CD4-positive, alpha-beta memory T cell (primary cell): ENCODE measurements around the gene MCC. TPM values are rescaled to one million over a fixed set of nuclear protein-coding genes. Genes with fewer than 3 reads are reported as not detected.

ENCODE experiments used
- CTCF ChIA-PET: fragments of 350-600 bp; sonication (Branson Sonifier 250); formaldehyde crosslinking; loops from one replicate; lab custom pipeline; 2021; ENCODE audit warnings: inconsistent platforms; ENCODE audit not compliant: partially characterized antibody; lab: Charles Lee
- POLR2A ChIA-PET: fragments of 350-600 bp; sonication (Branson Sonifier 250); formaldehyde crosslinking; loops from one replicate; lab custom pipeline; 2021; ENCODE audit not compliant: partially characterized antibody; lab: Charles Lee
- DNase-seq, 5 donors: peaks; one replicate each; pipeline versions ENCODE4 v3.0.0 to v3.0.0-alpha.2; 2020 to 2022; ENCODE audit warnings: mixed read lengths in 1 of 5
- H3K27ac ChIP-seq: one replicate; pipeline ENCODE4 v1.7.0; 2013; ENCODE audit warnings: low read depth, low read length
- H3K27me3 ChIP-seq: 2 replicates; pipeline ENCODE4 v1.7.0; 2013; ENCODE audit warnings: mild to moderate bottlenecking, low read length, moderate library complexity; ENCODE audit not compliant: insufficient read depth
- H3K36me3 ChIP-seq: 2 replicates; pipeline ENCODE4 v1.7.0; 2013; ENCODE audit warnings: mild to moderate bottlenecking, low read length, moderate library complexity; ENCODE audit not compliant: insufficient read depth
- H3K4me1 ChIP-seq: 2 replicates; pipeline ENCODE4 v1.7.0; 2013; ENCODE audit warnings: mild to moderate bottlenecking, low read length, moderate library complexity; ENCODE audit not compliant: insufficient read depth
- H3K4me3 ChIP-seq, 2 donors: one replicate each; pipeline ENCODE4 v1.7.0; 2013; ENCODE audit warnings: low read length in 2 of 2, mild to moderate bottlenecking in 1 of 2
- H3K9me3 ChIP-seq, 2 donors: one replicate each; pipeline ENCODE4 v1.7.0; 2013; ENCODE audit warnings: low read length in 2 of 2, control low read depth in 1 of 2; ENCODE audit not compliant: control insufficient read depth in 1 of 2
- H3K27ac Mint-ChIP-seq, 7 donors: one replicate each; pipeline ENCODE4 v1.8.0; 2020 to 2021; ENCODE audit warnings: mixed read lengths in 7 of 7, mild to moderate bottlenecking in 6 of 7, inconsistent platforms in 3 of 7, moderate library complexity in 3 of 7
- H3K27me3 Mint-ChIP-seq, 2 donors: one replicate each; pipeline ENCODE4 v1.8.0; 2020 to 2021; ENCODE audit warnings: mixed read lengths in 2 of 2
- H3K36me3 Mint-ChIP-seq, 2 donors: one replicate each; pipeline ENCODE4 v1.8.0; 2020 to 2021; ENCODE audit warnings: mixed read lengths in 2 of 2, inconsistent platforms in 1 of 2, mild to moderate bottlenecking in 1 of 2
- H3K4me1 Mint-ChIP-seq, 4 donors: one replicate each; pipeline ENCODE4 v1.8.0; 2020 to 2021; ENCODE audit warnings: mixed read lengths in 4 of 4, mild to moderate bottlenecking in 1 of 4
- H3K4me3 Mint-ChIP-seq, 8 donors: one replicate each; pipeline ENCODE4 v1.8.0; 2020 to 2021; ENCODE audit warnings: mixed read lengths in 8 of 8, mild to moderate bottlenecking in 7 of 8, moderate library complexity in 6 of 8, inconsistent platforms in 3 of 8
- H3K9me3 Mint-ChIP-seq, 8 donors: one replicate each; pipeline ENCODE4 v1.8.0; 2020 to 2021; ENCODE audit warnings: mixed read lengths in 8 of 8, mild to moderate bottlenecking in 5 of 8, inconsistent platforms in 3 of 8, moderate library complexity in 1 of 8
- intact Hi-C: fragments of 100-400 bp; cut with micrococcal nuclease; formaldehyde crosslinking; loops from one replicate; pipeline ENCODE4 v1.15.1; 2023
- polyA plus RNA-seq, 2 donors: library from polyadenylated mRNA; unstranded; fragments of 300-500 nt; fragmentation: Illumina TruSeq; gene quantifications; one replicate each; pipeline ENCODE4 v1.2.3, GENCODE V29; 2021
- total RNA-seq, 2 experiments: library from RNA; stranded (reverse); gene quantifications; one replicate each; pipeline ENCODE4 v1.2.3, GENCODE V29; 2021

The MCC gene
- total and polyA plus RNA-seq, 4 experiments from 2014 or later: 0.92 to 12.1 (median 7.7) TPM

DNA sequence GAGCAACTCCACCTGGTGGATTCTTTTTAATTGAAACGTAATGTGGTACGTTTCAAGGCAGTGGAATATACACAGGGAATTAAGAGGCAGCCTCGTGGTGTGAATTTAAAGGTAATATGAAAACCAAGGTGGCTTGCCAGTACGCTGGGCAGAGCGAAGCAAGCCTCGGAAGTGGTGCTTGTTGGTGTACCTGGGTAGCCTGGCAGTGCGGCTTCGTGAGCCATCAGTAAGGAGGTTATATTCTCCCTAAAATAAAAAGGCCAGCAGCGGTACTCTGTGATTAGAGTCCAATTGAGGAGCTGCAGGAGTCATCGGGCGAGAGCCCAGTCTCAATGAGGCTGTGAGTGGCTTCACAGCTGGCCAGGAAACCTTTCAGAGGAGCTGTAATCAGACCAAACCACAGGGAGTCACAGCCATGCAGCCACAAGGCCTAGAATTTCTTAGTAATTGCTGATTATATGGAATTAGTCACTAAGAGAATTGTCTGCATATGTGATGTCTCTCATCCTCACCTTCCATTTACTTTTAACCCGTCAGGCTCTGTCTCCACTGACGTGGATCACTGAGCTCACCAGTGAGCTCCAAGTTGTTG lies 454.0 kb downstream of the MCC start:
- H3K4me1 ChIP-seq: no peaks in the 10 kb centered on the region
- Mint-ChIP-seq H3K9me3 (peaks cover 0 to 2% (median 0%) of the 10 kb centered on the region in 8 donors), H3K36me3 (peaks cover 8 to 16% of the 10 kb centered on the region in 2 donors), H3K4me3 (no peak overlapping the region), H3K27ac (peak overlapping the region in 2 of 7 donors; percentile 60 to 67), H3K27me3 (no peaks in the 10 kb centered on the region), H3K4me1 (peaks cover 8 to 26% (median 19%) of the 10 kb centered on the region in 4 donors)
- POLR2A ChIA-PET: interaction anchor here (1.0 to 3.0 kb wide), 2 partner anchors 8 to 11 kb away, joined by 3 to 18 read pairs; no protein-coding TSS in a partner anchor
- no peak overlapping the region for H3K27ac ChIP-seq
- H3K27me3 ChIP-seq: no peaks in the 10 kb centered on the region
- DNase-seq: no peak
- CTCF ChIA-PET: interaction anchor here (0.9 to 1.1 kb wide), 2 partner anchors 12 to 38 kb away, joined by 3 to 4 read pairs; no protein-coding TSS in a partner anchor
- H3K36me3 ChIP-seq: no peaks in the 10 kb centered on the region
- H3K4me3 ChIP-seq: no peak overlapping the region
- no peaks in the 10 kb centered on the region for H3K9me3 ChIP-seq
- intact Hi-C loops: loop anchor here (5.0 kb wide), 1 partner anchor 37 kb away; no protein-coding TSS in a partner anchor

- DNase-seq: no peak
- Histone ChIP-seq H3K4me1 (no peaks in the 10 kb centered on the region), H3K4me3 (no peak overlapping the region), H3K9me3 (no peaks in the 10 kb centered on the region), H3K27ac (no peak overlapping the region), H3K27me3 (no peaks in the 10 kb centered on the region), H3K36me3 (peaks cover 9% of the 10 kb centered on the region)
- ChIA-PET POLR2A (interaction anchor here (1.1 kb wide), 1 partner anchor 36 kb away, joined by 3 read pairs; no protein-coding TSS in a partner anchor), CTCF (interaction anchor here (1.7 kb wide), 1 partner anchor 36 kb away, joined by 7 read pairs; no protein-coding TSS in a partner anchor)
- no peak overlapping the region for H3K4me3 Mint-ChIP-seq
- H3K27ac Mint-ChIP-seq: peak overlapping the region in 4 of 7 donors; percentile 32 to 85 (median 50)
- no peaks in the 10 kb centered on the region for H3K27me3 Mint-ChIP-seq
- intact Hi-C loops: loop anchor here (5.0 kb wide), 1 partner anchor 34 kb away; no protein-coding TSS in a partner anchor
- peaks cover 0 to 2% (median 0%) of the 10 kb centered on the region in 8 donors for H3K9me3 Mint-ChIP-seq
- H3K36me3 Mint-ChIP-seq: peaks cover 31 to 32% of the 10 kb centered on the region in 2 donors
- peaks cover 11 to 27% (median 21%) of the 10 kb centered on the region in 4 donors for H3K4me1 Mint-ChIP-seq
These were observed 456.7 kb downstream of the MCC start for GRCh38 chr5:113031557-113031956.

GRCh38 chr5:113031104-113031503 lies 457.1 kb downstream of the MCC start:
- Histone ChIP-seq H3K4me3 (no peak overlapping the region), H3K4me1 (no peaks in the 10 kb centered on the region), H3K9me3 (no peaks in the 10 kb centered on the region), H3K27ac (no peak overlapping the region), H3K36me3 (peaks cover 11% of the 10 kb centered on the region), H3K27me3 (no peaks in the 10 kb centered on the region)
- POLR2A ChIA-PET: interaction anchor here (0.6 to 1.1 kb wide), 2 partner anchors 25 to 35 kb away, joined by 3 read pairs; no protein-coding TSS in a partner anchor
- H3K36me3 Mint-ChIP-seq: peaks cover 36% of the 10 kb centered on the region in 2 donors
- CTCF ChIA-PET: interaction anchor here (1.7 kb wide), 1 partner anchor 35 kb away, joined by 7 read pairs; no protein-coding TSS in a partner anchor
- peaks cover 11 to 30% (median 21%) of the 10 kb centered on the region in 4 donors for H3K4me1 Mint-ChIP-seq
- peaks cover 0 to 2% (median 0%) of the 10 kb centered on the region in 8 donors for H3K9me3 Mint-ChIP-seq
- no peak overlapping the region for H3K4me3 Mint-ChIP-seq
- H3K27me3 Mint-ChIP-seq: no peaks in the 10 kb centered on the region
- intact Hi-C loops: loop anchor here (5.0 kb wide), 1 partner anchor 34 kb away; no protein-coding TSS in a partner anchor
- no peak for DNase-seq
- H3K27ac Mint-ChIP-seq: peak overlapping the region in 3 of 7 donors; percentile 46 to 85 (median 68)

DNA sequence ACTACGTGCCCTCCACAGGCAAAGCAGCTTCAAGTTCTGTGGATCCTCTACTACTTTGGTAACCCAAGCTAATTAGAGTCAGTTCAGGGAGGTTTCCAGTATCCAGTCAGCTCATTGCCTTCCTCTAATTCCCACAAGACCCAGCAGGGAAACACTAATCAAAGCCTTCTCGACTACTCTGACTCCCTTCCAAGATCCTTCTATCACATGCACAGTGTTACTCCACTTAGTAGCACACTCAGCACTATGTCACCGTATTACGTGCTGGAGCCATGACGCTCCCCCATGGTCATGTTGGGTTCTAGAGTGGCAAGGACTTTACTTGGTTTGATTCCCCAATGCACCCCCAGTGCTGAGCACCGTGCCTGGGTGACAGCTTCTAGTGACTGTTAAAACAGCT lies 458.6 kb downstream of the MCC start:
- H3K4me3 ChIP-seq: no peak overlapping the region
- peaks cover 11% of the 10 kb centered on the region for H3K36me3 ChIP-seq
- DNase-seq: no peak
- no peaks in the 10 kb centered on the region for H3K9me3 ChIP-seq
- H3K27ac ChIP-seq: no peak overlapping the region
- Mint-ChIP-seq H3K27me3 (no peaks in the 10 kb centered on the region), H3K4me3 (no peak overlapping the region), H3K27ac (peak overlapping the region in 4 of 7 donors; percentile 11 to 66 (median 34)), H3K4me1 (peaks cover 10 to 27% (median 18%) of the 10 kb centered on the region in 4 donors), H3K36me3 (peaks cover 41 to 42% of the 10 kb centered on the region in 2 donors), H3K9me3 (peaks cover 0 to 2% (median 0%) of the 10 kb centered on the region in 8 donors)
- intact Hi-C loops: loop anchor here (5.0 to 10.0 kb wide), 2 partner anchors 32 to 45 kb away; no protein-coding TSS in a partner anchor
- H3K4me1 ChIP-seq: no peaks in the 10 kb centered on the region
- POLR2A ChIA-PET: interaction anchor here (0.7 kb wide), 2 partner anchors 89 to 485 kb away, joined by 3 read pairs; no protein-coding TSS in a partner anchor
- no peaks in the 10 kb centered on the region for H3K27me3 ChIP-seq
- CTCF ChIA-PET: interaction anchor here (1.7 kb wide), 1 partner anchor 34 kb away, joined by 7 read pairs; no protein-coding TSS in a partner anchor

DNA sequence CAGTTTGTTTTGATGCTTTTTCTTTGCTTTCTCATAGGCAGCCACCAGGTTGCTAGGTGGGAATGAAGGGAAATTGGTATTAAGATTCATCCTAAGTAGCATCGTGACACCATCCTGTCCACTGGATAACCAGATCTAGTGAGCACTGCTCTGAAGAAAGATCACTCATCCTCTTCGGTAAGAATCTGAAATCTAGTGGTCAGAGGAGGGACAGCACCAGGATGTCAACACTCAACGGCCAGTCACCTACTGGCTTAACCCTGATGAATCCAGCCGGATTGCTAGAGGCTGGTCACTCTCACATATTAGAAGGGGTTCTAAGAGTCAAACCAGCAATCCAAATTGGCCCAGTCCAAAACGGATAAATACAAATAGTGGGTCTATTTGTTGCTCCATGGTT lies 460.8 kb downstream of the MCC start:
- POLR2A ChIA-PET: no interaction called here
- no peak for DNase-seq

DNA sequence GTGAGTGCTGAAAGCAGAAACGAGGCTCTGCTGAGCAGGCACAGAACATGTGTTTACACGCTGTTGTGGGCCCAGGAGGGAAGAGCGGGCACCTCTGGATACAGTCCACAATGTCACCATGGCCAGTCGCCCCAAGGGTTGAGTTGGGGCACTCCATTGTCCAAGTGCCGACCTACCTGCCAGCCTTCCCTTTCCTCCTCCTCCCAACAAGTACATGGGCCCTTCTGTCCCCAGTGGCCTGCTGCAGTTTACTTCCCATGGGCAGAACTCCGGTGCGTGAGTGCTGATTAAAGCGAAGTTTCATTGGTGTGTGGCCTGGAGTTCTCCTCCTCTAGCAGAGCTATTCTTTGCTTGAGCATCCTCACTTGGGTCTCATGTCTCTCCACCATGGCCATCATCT lies 461.2 kb downstream of the MCC start:
- peaks cover 19 to 42% (median 33%) of the 10 kb centered on the region in 4 donors for H3K4me1 Mint-ChIP-seq
- Histone ChIP-seq H3K4me1 (peaks cover 24% of the 10 kb centered on the region), H3K9me3 (no peaks in the 10 kb centered on the region), H3K27ac (no peak overlapping the region), H3K27me3 (no peaks in the 10 kb centered on the region), H3K4me3 (no peak overlapping the region), H3K36me3 (peaks cover 11% of the 10 kb centered on the region)
- H3K36me3 Mint-ChIP-seq: peaks cover 42 to 49% of the 10 kb centered on the region in 2 donors
- peaks cover 0 to 2% (median 0%) of the 10 kb centered on the region in 8 donors for H3K9me3 Mint-ChIP-seq
- H3K4me3 Mint-ChIP-seq: no peak overlapping the region
- intact Hi-C loops: loop anchor here (10.0 kb wide), 1 partner anchor 48 kb away; no protein-coding TSS in a partner anchor
- H3K27ac Mint-ChIP-seq: peak overlapping the region in 5 of 7 donors; percentile 24 to 86 (median 79)
- H3K27me3 Mint-ChIP-seq: no peaks in the 10 kb centered on the region
- POLR2A ChIA-PET: no interaction called here
- no peak for DNase-seq
- CTCF ChIA-PET: interaction anchor here (2.3 kb wide), 1 partner anchor 31 kb away, joined by 10 read pairs; no protein-coding TSS in a partner anchor

More for the DNA sequence above, 460.8 kb downstream of the MCC start:
- CTCF ChIA-PET: interaction anchor here (2.3 kb wide), 1 partner anchor 31 kb away, joined by 10 read pairs; no protein-coding TSS in a partner anchor
- peaks cover 20% of the 10 kb centered on the region for H3K4me1 ChIP-seq
- no peak overlapping the region for H3K4me3 ChIP-seq
- Mint-ChIP-seq H3K36me3 (peaks cover 42 to 49% of the 10 kb centered on the region in 2 donors), H3K9me3 (peaks cover 0 to 2% (median 0%) of the 10 kb centered on the region in 8 donors), H3K27me3 (no peaks in the 10 kb centered on the region), H3K27ac (peak overlapping the region in 2 of 7 donors; percentile 46 to 55), H3K4me1 (peaks cover 15 to 40% (median 30%) of the 10 kb centered on the region in 4 donors), H3K4me3 (no peak overlapping the region)
- H3K27me3 ChIP-seq: no peaks in the 10 kb centered on the region
- no peaks in the 10 kb centered on the region for H3K9me3 ChIP-seq
- peaks cover 11% of the 10 kb centered on the region for H3K36me3 ChIP-seq
- no peak overlapping the region for H3K27ac ChIP-seq
- intact Hi-C loops: loop anchor here (10.0 kb wide), 1 partner anchor 47 kb away; no protein-coding TSS in a partner anchor
